Fibroblast of pulmonary artery (primary cell): ENCODE data around the gene CYB561.

Experiments
- DNase-seq: peaks from one replicate; pipeline ENCODE4 v3.0.0-alpha.2; 2010; ENCODE audit warnings: low read depth
- H3K4me3 ChIP-seq: replicated peaks from 2 replicates; pipeline ENCODE4 v1.5.1; 2011; ENCODE audit warnings: low read depth, mild to moderate bottlenecking, control low read depth, low read length, moderate library complexity
- TF ChIP-seq, protein P1 (sequence below): IDR thresholded peaks from 2 replicates; pipeline ENCODE4 v1.5.1; 2011; ENCODE audit warnings: mild to moderate bottlenecking, control low read depth, low read length, inconsistent platforms; ENCODE audit errors: missing control alignments

Gene CYB561

DNA sequence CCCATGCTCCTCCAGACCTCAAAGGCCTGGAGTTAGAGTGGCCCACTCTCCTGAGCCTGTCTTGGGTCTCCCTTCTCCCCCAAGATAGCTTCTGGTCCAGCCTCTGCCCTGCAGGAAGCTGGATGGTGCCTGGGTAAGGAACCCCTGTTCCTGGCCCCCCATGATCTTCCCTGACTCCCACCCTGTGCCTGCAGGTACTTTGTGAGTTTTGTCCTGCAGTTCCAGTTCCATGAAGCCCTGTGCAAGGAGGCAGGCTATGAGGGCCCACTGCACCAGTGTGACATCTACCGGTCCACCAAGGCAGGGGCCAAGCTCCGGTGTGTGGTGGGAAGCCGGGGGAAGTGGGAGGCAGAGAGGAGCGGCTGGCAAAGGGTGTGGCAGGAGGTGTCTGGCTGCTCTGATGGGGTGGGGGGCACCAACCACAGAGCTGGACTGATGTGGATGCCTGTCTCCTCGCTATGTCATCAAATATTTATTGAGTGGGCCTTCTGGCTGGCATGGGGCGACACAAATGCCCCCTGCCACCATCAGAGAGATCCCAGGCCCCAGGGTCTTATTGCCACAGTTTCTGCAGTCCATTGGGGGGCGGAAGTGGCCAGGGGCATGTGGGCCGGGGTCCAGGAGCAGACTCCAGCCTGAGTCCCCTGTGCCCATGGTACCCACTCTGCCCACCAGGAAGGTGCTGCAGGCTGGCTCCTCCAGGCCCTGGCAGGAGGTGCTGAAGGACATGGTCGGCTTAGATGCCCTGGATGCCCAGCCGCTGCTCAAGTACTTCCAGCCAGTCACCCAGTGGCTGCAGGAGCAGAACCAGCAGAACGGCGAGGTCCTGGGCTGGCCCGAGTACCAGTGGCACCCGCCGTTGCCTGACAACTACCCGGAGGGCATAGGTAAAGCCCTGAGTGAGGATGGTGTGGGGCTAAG lies 37.8 kb upstream of the CYB561 start:
- H3K4me3 ChIP-seq, result no peak overlapping the region
- DNase-seq, result no peak
- TF ChIP-seq, protein P1, sequence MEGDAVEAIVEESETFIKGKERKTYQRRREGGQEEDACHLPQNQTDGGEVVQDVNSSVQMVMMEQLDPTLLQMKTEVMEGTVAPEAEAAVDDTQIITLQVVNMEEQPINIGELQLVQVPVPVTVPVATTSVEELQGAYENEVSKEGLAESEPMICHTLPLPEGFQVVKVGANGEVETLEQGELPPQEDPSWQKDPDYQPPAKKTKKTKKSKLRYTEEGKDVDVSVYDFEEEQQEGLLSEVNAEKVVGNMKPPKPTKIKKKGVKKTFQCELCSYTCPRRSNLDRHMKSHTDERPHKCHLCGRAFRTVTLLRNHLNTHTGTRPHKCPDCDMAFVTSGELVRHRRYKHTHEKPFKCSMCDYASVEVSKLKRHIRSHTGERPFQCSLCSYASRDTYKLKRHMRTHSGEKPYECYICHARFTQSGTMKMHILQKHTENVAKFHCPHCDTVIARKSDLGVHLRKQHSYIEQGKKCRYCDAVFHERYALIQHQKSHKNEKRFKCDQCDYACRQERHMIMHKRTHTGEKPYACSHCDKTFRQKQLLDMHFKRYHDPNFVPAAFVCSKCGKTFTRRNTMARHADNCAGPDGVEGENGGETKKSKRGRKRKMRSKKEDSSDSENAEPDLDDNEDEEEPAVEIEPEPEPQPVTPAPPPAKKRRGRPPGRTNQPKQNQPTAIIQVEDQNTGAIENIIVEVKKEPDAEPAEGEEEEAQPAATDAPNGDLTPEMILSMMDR, result no peak

DNA sequence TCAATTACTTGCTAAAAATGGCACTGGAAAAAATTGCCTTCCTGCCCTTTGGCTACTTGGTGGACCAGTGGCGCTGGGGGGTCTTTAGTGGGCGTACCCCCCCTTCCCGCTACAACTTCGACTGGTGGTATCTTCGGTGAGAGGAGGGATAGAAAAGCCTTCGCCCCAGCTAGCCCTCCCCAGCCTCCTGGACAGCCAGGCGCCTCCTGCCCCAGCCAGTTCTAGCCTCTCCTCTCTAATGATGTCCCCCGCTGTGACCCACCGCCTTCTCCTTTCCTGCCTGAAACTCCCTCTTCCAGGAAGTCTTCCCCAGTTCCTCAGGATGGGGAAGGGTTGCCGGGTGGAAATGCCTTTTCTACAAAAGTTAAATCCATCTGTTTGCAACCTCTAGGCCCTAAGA lies 36.9 kb upstream of the CYB561 start:
- TF ChIP-seq, protein P1, result no peak
- no peak for DNase-seq
- no peak overlapping the region for H3K4me3 ChIP-seq

DNA sequence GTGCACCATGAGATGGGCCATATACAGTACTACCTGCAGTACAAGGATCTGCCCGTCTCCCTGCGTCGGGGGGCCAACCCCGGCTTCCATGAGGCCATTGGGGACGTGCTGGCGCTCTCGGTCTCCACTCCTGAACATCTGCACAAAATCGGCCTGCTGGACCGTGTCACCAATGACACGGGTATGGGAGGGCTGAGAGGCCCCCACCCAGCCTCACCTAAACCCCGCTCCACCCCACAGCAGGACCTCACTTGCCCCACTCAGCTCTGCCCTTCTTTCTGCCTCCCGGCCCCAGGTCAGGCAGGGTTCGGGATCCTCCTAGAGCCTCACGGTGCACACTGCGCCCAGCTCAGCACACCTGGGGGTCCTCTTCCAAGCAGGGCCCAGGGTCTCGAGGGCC lies 36.4 kb upstream of the CYB561 start:
- TF ChIP-seq, protein P1, result no peak
- no peak overlapping the region for H3K4me3 ChIP-seq
- DNase-seq, result no peak

DNA sequence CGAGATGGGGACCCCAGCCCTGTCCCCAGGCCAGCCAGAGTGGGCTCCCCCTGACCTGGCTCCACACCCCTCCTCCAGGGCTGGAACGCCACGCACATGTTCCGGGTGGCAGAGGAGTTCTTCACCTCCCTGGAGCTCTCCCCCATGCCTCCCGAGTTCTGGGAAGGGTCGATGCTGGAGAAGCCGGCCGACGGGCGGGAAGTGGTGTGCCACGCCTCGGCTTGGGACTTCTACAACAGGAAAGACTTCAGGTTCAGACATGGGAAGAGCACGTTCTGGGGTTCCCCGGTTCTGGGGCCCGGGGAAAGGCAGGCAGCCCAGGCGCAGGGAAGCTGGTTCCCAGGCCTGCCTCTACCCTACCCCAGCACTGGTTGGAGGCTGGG lies 35.4 kb upstream of the CYB561 start:
- H3K4me3 ChIP-seq, result no peak overlapping the region
- TF ChIP-seq, protein P1, result no peak
- DNase-seq, result no peak

DNA sequence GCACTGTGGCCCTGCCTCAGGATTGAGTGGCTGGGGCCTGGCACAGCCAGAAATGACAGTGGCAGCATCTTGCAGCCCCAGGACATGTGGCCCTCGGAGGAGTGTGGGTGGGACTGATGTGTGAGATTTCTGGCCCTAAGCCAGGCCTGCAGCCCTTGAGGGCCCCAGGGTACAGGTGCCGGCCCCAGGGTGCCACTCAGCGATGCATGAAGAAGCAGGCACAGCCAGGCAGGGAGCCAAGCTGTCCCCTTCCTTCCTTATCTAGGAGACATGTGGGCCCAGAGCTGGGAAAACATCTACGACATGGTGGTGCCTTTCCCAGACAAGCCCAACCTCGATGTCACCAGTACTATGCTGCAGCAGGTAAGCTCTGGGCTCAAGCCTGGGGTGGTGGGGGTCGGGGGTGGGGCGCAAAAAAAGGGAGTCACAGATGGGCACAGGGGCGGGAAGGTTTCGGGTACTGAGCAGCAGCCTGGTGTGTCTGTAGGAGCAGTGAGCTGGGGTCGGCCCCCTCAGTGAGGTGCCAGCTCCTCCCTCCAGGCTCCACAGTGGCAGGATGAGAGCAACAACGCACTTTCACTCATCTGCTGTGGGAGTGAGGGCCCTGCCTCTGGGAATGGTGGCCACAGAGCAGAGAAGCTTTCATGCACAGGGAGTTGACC lies 34.9 kb upstream of the CYB561 start:
- H3K4me3 ChIP-seq, result no peak overlapping the region
- TF ChIP-seq, protein P1, result no peak
- no peak for DNase-seq

DNA sequence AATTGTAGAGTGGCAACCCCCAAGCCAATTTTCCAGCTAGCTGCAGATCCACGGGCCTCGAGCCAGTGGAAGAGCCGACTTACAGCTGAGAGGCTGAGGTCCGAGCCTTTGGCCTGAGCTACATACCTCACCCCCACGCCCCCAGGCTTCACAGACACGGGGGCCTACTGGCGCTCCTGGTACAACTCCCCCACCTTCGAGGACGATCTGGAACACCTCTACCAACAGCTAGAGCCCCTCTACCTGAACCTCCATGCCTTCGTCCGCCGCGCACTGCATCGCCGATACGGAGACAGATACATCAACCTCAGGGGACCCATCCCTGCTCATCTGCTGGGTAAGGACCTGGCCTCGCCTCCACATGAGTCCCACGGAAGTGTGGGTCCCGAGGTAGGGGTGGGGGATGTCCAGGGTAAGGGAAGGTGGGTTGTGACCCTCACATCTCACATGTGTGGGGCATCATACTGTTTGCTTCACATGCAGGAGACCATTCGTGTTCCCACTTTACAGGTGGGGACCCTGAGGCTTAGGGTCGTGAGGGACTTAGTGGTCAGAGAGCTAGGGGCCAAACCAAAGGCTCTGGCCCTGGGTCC lies 34.2 kb upstream of the CYB561 start:
- H3K4me3 ChIP-seq, result no peak overlapping the region
- TF ChIP-seq, protein P1, result no peak
- no peak for DNase-seq
